B cell (primary cell): Measurements from ENCODE around the gene NFATC1. TPM values are rescaled to one million over a fixed set of nuclear protein-coding genes. Genes with fewer than 3 reads are reported as not detected.
A peak's percentile ranks its signal among the peaks of the same experiment; 100 is the strongest.

Source experiments
- ATAC-seq: fragments of 200-7000 bp; cut with Tn5 transposase; one replicate; pipeline ENCODE4 v1.10.0; 2021; ENCODE audit warnings: low read depth, mild to moderate bottlenecking, moderate number of reproducible peaks, moderate library complexity
- CTCF ChIA-PET: fragments of 350-600 bp; sonication (Branson Sonifier 250); formaldehyde crosslinking; loops from one replicate; lab custom pipeline; 2021; ENCODE audit warnings: antibody characterized with exemption, inconsistent platforms; lab: Charles Lee
- POLR2A ChIA-PET: fragments of 350-600 bp; sonication (Branson Sonifier 250); formaldehyde crosslinking; loops from one replicate; lab custom pipeline; 2021; ENCODE audit warnings: antibody characterized with exemption; lab: Charles Lee
- DNase-seq: peaks from one replicate; pipeline ENCODE4 v3.0.0; 2013
- H2AFZ ChIP-seq: 2 replicates; pipeline ENCODE4 v1.6.1; 2012; ENCODE audit warnings: mild to moderate bottlenecking, low read depth, low read length; ENCODE audit not compliant: insufficient read depth, poor library complexity, severe bottlenecking
- H3K27ac ChIP-seq, 2 donors: 1 replicate in 1 of 2; 2 replicates in 1 of 2; pipeline ENCODE4 v1.5.1; 2012 to 2013; ENCODE audit warnings: low read length in 2 of 2, mild to moderate bottlenecking in 2 of 2, moderate library complexity in 1 of 2
- H3K27me3 ChIP-seq, 4 experiments: fragments of 200-600 bp in 1 of 4; sonication (generic) in 1 of 4; replicated peaks in 1 of 4; 1 replicate in 2 of 4; 2 replicates in 2 of 4; pipeline versions ENCODE4 v1.6.1 to v1.7.0; 2013 to 2016; ENCODE audit warnings: low read length in 3 of 4, mild to moderate bottlenecking in 2 of 4, mixed read lengths in 1 of 4, moderate library complexity in 1 of 4; ENCODE audit not compliant: insufficient read depth in 4 of 4, control insufficient read depth in 3 of 4; ENCODE audit errors: control extremely low read depth in 1 of 4
- H3K36me3 ChIP-seq, 2 experiments: replicated peaks in 1 of 2; 1 replicate in 1 of 2; 2 replicates in 1 of 2; pipeline versions ENCODE4 v1.6.1 to v1.7.1; 2013; ENCODE audit warnings: low read length in 1 of 2; ENCODE audit not compliant: insufficient read depth in 2 of 2, control insufficient read depth in 1 of 2; ENCODE audit errors: control extremely low read depth in 1 of 2, extremely low read depth in 1 of 2
- H3K4me1 ChIP-seq, 2 donors: fragments of 200-600 bp in 1 of 2; sonication (generic) in 1 of 2; 1 replicate in 1 of 2; 2 replicates in 1 of 2; pipeline versions ENCODE4 v1.5.1 to v1.6.1; 2013 to 2017; ENCODE audit warnings: low read length in 2 of 2; ENCODE audit not compliant: control insufficient read depth in 2 of 2, insufficient read depth in 2 of 2
- H3K4me2 ChIP-seq: replicated peaks from 2 replicates; pipeline ENCODE3; 2012; ENCODE audit warnings: mild to moderate bottlenecking, low read depth, low read length; ENCODE audit not compliant: poor library complexity, severe bottlenecking
- H3K4me3 ChIP-seq, 5 experiments: fragments of 200-600 bp in 1 of 5; sonication (generic) in 1 of 5; 1 replicate in 3 of 5; 2 replicates in 2 of 5; pipeline versions ENCODE4 v1.5.1 to v1.7.0; 2011 to 2016; ENCODE audit warnings: low read length in 4 of 5, mild to moderate bottlenecking in 4 of 5, low read depth in 2 of 5, control low read depth in 1 of 5, moderate library complexity in 1 of 5; ENCODE audit not compliant: insufficient read depth in 1 of 5; ENCODE audit errors: control extremely low read depth in 1 of 5, extremely low read depth in 1 of 5
- H3K79me2 ChIP-seq: fragments of 200-600 bp; sonication (generic); one replicate; pipeline ENCODE4 v1.6.0; 2016; ENCODE audit warnings: low read length; ENCODE audit not compliant: control insufficient read depth, insufficient read depth
- H3K9ac ChIP-seq: fragments of 200-600 bp; sonication (generic); 2 replicates; pipeline ENCODE4 v1.6.1; 2017; ENCODE audit warnings: mild to moderate bottlenecking, low read length, moderate library complexity
- H3K9me3 ChIP-seq, 3 donors: one replicate each; pipeline versions ENCODE4 v1.6.1 to v1.7.1; 2013; ENCODE audit warnings: low read length in 2 of 3; ENCODE audit not compliant: control insufficient read depth in 2 of 3, insufficient read depth in 1 of 3; ENCODE audit errors: control extremely low read depth in 1 of 3
- H4K20me1 ChIP-seq: 2 replicates; pipeline ENCODE4 v1.6.0; 2012; ENCODE audit warnings: mild to moderate bottlenecking, low read length; ENCODE audit not compliant: insufficient read depth, control insufficient read depth, poor library complexity, severe bottlenecking
- H3K27ac Mint-ChIP-seq: one replicate; pipeline ENCODE4 v1.8.0; 2021; ENCODE audit warnings: mixed read lengths
- H3K27me3 Mint-ChIP-seq: one replicate; pipeline ENCODE4 v1.8.0; 2021; ENCODE audit warnings: mixed read lengths
- H3K4me1 Mint-ChIP-seq: one replicate; pipeline ENCODE4 v1.8.0; 2021; ENCODE audit warnings: mixed read lengths
- H3K4me3 Mint-ChIP-seq: one replicate; pipeline ENCODE4 v1.8.0; 2021; ENCODE audit warnings: mixed read lengths
- H3K9me3 Mint-ChIP-seq: one replicate; pipeline ENCODE4 v1.8.0; 2022; ENCODE audit warnings: mixed read lengths; ENCODE audit not compliant: insufficient read depth
- EZH2 ChIP-seq: IDR thresholded peaks from 2 replicates; pipeline ENCODE4 v1.6.1; 2012; ENCODE audit warnings: borderline replicate concordance, low read depth, mild to moderate bottlenecking, moderate library complexity, low read length; ENCODE audit not compliant: insufficient read depth, poor library complexity, severe bottlenecking
- WGBS: methylation state at CpG from one replicate; pipeline ENCODE4 v1.1.5; 2013; ENCODE audit warnings: missing lambda C conversion rate; ENCODE audit not compliant: insufficient coverage; 5-methylcytosine and 5-hydroxymethylcytosine counted together
- intact Hi-C: fragments of 100-400 bp; cut with micrococcal nuclease; formaldehyde crosslinking; loops from one replicate; pipeline ENCODE4 v1.10.0; 2022
- polyA plus RNA-seq: library from polyadenylated mRNA; depleted of rRNA; stranded (reverse); fragments of >200 nt; gene quantifications from 2 replicates; pipeline ENCODE4 v1.2.3, GENCODE V29; 2012
- total RNA-seq, 2 donors: library from RNA; stranded (reverse); fragments of 120-200 nt in 1 of 2; gene quantifications; 1 replicate in 1 of 2; 2 replicates in 1 of 2; pipeline versions ENCODE4 v1.2.3 to v1.2.4, GENCODE V29; 2013 to 2022
- TF ChIP-seq, protein P1 (sequence below): fragments of 200-600 bp; IDR thresholded peaks from one replicate; pipeline ENCODE4 v1.8.0; 2022; ENCODE audit warnings: antibody characterized with exemption, mild to moderate bottlenecking

NFATC1 gene
- total and polyA plus RNA-seq, 2 donors (not counting 1 experiment from before 2014, with no cell fraction given), result 32.2 to 108 TPM

DNA sequence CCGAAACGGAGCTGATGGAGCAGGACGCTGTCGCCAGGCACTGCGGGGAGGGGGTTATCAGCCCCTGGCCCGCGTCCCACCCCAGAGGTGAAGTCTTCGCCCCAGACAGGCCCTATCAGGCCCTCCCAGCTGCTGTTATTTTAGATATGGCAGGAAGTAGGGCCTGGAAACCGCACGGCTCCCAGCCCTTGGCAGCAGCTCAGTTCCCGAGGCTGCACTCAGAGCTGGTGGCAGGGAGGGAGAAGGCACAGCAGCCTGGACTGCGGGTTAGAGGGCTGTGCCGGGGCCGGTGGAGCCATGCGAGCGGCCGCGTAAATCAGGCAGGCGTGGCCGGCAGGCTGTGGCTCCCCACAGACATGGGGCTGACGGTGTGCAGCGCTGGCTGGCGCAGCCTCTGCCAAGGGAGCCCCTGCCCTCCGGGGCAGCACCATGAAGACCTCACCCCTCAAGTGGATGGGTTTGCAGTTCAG, 111.4 kb downstream of the NFATC1 start:
- no peaks in the 10 kb centered on the region for H3K27me3 Mint-ChIP-seq
- Histone ChIP-seq H2AFZ (peak overlapping the region; percentile 39), H3K27ac (peak overlapping the region; percentile 86 to 91), H3K36me3 (peaks cover 0 to 24% of the 10 kb centered on the region in 2 experiments), H3K9me3 (no peaks in the 10 kb centered on the region), H3K4me1 (peaks cover 48 to 56% of the 10 kb centered on the region in 2 donors), H3K9ac (peak overlapping the region; percentile 40), H3K27me3 (no peaks in the 10 kb centered on the region), H3K4me3 (peak overlapping the region in 4 of 5 experiments; percentile 17 to 43 (median 36)), H3K4me2 (peak overlapping the region; percentile 75), H3K79me2 (peaks cover 51% of the 10 kb centered on the region), H4K20me1 (peaks cover 6% of the 10 kb centered on the region)
- no peaks in the 10 kb centered on the region for H3K9me3 Mint-ChIP-seq
- TF ChIP-seq, protein P1, sequence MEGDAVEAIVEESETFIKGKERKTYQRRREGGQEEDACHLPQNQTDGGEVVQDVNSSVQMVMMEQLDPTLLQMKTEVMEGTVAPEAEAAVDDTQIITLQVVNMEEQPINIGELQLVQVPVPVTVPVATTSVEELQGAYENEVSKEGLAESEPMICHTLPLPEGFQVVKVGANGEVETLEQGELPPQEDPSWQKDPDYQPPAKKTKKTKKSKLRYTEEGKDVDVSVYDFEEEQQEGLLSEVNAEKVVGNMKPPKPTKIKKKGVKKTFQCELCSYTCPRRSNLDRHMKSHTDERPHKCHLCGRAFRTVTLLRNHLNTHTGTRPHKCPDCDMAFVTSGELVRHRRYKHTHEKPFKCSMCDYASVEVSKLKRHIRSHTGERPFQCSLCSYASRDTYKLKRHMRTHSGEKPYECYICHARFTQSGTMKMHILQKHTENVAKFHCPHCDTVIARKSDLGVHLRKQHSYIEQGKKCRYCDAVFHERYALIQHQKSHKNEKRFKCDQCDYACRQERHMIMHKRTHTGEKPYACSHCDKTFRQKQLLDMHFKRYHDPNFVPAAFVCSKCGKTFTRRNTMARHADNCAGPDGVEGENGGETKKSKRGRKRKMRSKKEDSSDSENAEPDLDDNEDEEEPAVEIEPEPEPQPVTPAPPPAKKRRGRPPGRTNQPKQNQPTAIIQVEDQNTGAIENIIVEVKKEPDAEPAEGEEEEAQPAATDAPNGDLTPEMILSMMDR, result no peak
- TF ChIP-seq EZH2, result no peak
- DNase-seq (peak; percentile 71), ATAC-seq (peak; percentile 29)
- intact Hi-C loops, result loop anchor here (1.0 kb wide), 2 partner anchors 10 to 47 kb away; no protein-coding TSS in a partner anchor
- WGBS, result 11% methylated on average over 24 of the region's 24 CpGs
- peak overlapping the region; percentile 93 for H3K27ac Mint-ChIP-seq
- CTCF ChIA-PET, result interaction anchor here (0.8 to 4.5 kb wide), 12 partner anchors 10 to 126 kb away, joined by 3 to 23 read pairs (median 4); no protein-coding TSS in a partner anchor
- peak overlapping the region; percentile 75 for H3K4me3 Mint-ChIP-seq
- POLR2A ChIA-PET, result interaction anchor here (1.2 to 4.5 kb wide), 6 partner anchors 10 to 108 kb away, joined by 3 to 28 read pairs (median 8); no protein-coding TSS in a partner anchor
- H3K4me1 Mint-ChIP-seq, result peaks cover 60% of the 10 kb centered on the region
